Measurements from ENCODE around the gene INTS3. TPM values are rescaled to one million over a fixed set of nuclear protein-coding genes. Genes with fewer than 3 reads are reported as not detected.

The INTS3 gene
- total RNA-seq, 1 experiment from 2014 or later, result 66.8 TPM

DNA sequence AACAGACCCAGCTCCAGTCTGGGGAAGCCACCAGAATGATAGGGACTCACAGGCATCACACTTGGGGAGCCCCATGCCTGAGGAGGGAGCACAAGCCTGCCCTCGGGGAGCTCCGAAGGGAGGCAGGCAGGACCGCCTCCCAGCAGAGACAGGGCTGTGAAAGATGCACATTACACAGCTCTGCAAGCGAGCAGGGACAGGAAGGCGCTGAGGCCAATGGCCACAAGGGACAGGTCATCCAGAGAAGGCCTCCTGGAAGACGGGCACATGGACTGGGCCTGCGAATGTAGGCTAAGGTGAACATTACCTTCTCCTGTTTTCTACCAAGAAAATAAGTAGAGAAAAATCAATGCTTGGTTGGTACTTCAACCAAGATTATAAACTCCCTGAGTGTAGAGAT is 45.1 kb upstream of the INTS3 start (continued):
- TF ChIP-seq, protein P1, sequence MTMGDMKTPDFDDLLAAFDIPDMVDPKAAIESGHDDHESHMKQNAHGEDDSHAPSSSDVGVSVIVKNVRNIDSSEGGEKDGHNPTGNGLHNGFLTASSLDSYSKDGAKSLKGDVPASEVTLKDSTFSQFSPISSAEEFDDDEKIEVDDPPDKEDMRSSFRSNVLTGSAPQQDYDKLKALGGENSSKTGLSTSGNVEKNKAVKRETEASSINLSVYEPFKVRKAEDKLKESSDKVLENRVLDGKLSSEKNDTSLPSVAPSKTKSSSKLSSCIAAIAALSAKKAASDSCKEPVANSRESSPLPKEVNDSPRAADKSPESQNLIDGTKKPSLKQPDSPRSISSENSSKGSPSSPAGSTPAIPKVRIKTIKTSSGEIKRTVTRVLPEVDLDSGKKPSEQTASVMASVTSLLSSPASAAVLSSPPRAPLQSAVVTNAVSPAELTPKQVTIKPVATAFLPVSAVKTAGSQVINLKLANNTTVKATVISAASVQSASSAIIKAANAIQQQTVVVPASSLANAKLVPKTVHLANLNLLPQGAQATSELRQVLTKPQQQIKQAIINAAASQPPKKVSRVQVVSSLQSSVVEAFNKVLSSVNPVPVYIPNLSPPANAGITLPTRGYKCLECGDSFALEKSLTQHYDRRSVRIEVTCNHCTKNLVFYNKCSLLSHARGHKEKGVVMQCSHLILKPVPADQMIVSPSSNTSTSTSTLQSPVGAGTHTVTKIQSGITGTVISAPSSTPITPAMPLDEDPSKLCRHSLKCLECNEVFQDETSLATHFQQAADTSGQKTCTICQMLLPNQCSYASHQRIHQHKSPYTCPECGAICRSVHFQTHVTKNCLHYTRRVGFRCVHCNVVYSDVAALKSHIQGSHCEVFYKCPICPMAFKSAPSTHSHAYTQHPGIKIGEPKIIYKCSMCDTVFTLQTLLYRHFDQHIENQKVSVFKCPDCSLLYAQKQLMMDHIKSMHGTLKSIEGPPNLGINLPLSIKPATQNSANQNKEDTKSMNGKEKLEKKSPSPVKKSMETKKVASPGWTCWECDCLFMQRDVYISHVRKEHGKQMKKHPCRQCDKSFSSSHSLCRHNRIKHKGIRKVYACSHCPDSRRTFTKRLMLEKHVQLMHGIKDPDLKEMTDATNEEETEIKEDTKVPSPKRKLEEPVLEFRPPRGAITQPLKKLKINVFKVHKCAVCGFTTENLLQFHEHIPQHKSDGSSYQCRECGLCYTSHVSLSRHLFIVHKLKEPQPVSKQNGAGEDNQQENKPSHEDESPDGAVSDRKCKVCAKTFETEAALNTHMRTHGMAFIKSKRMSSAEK (CRISPR knock-in tag; IDR thresholded peaks at IDR 0.05; ENCODE audit: borderline replicate concordance), result no peak
- no peak for TF ChIP-seq NR3C1 (CRISPR knock-in tag; conservative IDR thresholded peaks at IDR 0.05; ENCODE audit: low read depth)

DNA sequence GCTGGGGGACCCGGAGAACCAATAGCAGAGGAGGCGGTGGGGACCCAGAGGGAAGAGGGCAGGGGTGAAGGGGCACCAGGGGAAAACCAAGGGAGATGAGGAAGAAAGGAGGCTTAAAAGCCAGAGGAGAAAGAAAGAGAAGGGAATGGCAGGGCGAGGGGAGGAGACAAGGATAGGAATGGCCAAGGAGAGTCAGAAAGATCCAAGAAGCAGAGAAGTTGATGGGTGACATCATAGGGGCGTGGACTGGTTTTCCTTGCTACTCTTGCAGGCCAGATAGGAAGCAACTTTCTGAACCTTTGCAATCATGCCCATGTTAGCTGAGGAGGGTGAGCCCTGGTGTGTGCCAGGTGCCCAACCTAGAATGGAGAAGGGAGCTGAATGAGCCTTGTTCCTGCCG is 44.0 kb upstream of the INTS3 start:
- Mint-ChIP-seq H3K27ac (peak overlapping the region; percentile 76), H3K27me3 (ENCODE audit: low read depth) (peaks cover 12% of the 10 kb centered on the region), H3K4me3 (no peak overlapping the region), H3K4me1 (peaks cover 11% of the 10 kb centered on the region), H3K36me3 (peaks cover 12% of the 10 kb centered on the region), H3K9me3 (no peaks in the 10 kb centered on the region)
- POLR2A ChIA-PET, result interaction anchor here (0.7 kb wide), 1 partner anchor 32 kb away, joined by 4 read pairs; no protein-coding TSS in a partner anchor
- DNase-seq (ENCODE audit: low spot score), result no peak
- TF ChIP-seq ZNF138 (CRISPR knock-in tag; conservative IDR thresholded peaks at IDR 0.05) (no peak), TP53 (CRISPR knock-in tag; IDR thresholded peaks at IDR 0.05) (no peak), SMAD4 (CRISPR knock-in tag; IDR thresholded peaks at IDR 0.05) (no peak), EMX1 (CRISPR knock-in tag; IDR thresholded peaks at IDR 0.05) (no peak), FOXJ3 (CRISPR knock-in tag; IDR thresholded peaks at IDR 0.05; ENCODE audit: borderline replicate concordance) (no peak), GABPB1 (CRISPR knock-in tag; IDR thresholded peaks at IDR 0.05) (no peak), ZNF263 (CRISPR knock-in tag; IDR thresholded peaks at IDR 0.05; ENCODE audit: low read depth) (no peak), NFE2L1 (CRISPR knock-in tag; IDR thresholded peaks at IDR 0.05) (no peak), SP1 (CRISPR knock-in tag; conservative IDR thresholded peaks at IDR 0.05) (no peak), JUN (CRISPR knock-in tag; IDR thresholded peaks at IDR 0.05) (no peak), GRHL2 (CRISPR knock-in tag; IDR thresholded peaks at IDR 0.05; ENCODE audit: insufficient replicate concordance, severe bottlenecking) (no peak), TEAD1 (CRISPR knock-in tag; IDR thresholded peaks at IDR 0.05) (no peak), PRRX2 (CRISPR knock-in tag; IDR thresholded peaks at IDR 0.05) (no peak)
- TF ChIP-seq, protein P2, sequence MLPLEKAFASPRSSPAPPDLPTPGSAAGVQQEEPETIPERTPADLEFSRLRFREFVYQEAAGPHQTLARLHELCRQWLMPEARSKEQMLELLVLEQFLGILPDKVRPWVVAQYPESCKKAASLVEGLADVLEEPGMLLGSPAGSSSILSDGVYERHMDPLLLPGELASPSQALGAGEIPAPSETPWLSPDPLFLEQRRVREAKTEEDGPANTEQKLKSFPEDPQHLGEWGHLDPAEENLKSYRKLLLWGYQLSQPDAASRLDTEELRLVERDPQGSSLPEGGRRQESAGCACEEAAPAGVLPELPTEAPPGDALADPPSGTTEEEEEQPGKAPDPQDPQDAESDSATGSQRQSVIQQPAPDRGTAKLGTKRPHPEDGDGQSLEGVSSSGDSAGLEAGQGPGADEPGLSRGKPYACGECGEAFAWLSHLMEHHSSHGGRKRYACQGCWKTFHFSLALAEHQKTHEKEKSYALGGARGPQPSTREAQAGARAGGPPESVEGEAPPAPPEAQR (CRISPR knock-in tag; IDR thresholded peaks at IDR 0.05), result no peak
- TF ChIP-seq, protein P3, sequence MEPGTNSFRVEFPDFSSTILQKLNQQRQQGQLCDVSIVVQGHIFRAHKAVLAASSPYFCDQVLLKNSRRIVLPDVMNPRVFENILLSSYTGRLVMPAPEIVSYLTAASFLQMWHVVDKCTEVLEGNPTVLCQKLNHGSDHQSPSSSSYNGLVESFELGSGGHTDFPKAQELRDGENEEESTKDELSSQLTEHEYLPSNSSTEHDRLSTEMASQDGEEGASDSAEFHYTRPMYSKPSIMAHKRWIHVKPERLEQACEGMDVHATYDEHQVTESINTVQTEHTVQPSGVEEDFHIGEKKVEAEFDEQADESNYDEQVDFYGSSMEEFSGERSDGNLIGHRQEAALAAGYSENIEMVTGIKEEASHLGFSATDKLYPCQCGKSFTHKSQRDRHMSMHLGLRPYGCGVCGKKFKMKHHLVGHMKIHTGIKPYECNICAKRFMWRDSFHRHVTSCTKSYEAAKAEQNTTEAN (CRISPR knock-in tag; IDR thresholded peaks at IDR 0.05), result no peak
- TF ChIP-seq, protein P4, sequence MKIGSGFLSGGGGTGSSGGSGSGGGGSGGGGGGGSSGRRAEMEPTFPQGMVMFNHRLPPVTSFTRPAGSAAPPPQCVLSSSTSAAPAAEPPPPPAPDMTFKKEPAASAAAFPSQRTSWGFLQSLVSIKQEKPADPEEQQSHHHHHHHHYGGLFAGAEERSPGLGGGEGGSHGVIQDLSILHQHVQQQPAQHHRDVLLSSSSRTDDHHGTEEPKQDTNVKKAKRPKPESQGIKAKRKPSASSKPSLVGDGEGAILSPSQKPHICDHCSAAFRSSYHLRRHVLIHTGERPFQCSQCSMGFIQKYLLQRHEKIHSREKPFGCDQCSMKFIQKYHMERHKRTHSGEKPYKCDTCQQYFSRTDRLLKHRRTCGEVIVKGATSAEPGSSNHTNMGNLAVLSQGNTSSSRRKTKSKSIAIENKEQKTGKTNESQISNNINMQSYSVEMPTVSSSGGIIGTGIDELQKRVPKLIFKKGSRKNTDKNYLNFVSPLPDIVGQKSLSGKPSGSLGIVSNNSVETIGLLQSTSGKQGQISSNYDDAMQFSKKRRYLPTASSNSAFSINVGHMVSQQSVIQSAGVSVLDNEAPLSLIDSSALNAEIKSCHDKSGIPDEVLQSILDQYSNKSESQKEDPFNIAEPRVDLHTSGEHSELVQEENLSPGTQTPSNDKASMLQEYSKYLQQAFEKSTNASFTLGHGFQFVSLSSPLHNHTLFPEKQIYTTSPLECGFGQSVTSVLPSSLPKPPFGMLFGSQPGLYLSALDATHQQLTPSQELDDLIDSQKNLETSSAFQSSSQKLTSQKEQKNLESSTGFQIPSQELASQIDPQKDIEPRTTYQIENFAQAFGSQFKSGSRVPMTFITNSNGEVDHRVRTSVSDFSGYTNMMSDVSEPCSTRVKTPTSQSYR (CRISPR knock-in tag; IDR thresholded peaks at IDR 0.05), result no peak
- TF ChIP-seq, protein P5, sequence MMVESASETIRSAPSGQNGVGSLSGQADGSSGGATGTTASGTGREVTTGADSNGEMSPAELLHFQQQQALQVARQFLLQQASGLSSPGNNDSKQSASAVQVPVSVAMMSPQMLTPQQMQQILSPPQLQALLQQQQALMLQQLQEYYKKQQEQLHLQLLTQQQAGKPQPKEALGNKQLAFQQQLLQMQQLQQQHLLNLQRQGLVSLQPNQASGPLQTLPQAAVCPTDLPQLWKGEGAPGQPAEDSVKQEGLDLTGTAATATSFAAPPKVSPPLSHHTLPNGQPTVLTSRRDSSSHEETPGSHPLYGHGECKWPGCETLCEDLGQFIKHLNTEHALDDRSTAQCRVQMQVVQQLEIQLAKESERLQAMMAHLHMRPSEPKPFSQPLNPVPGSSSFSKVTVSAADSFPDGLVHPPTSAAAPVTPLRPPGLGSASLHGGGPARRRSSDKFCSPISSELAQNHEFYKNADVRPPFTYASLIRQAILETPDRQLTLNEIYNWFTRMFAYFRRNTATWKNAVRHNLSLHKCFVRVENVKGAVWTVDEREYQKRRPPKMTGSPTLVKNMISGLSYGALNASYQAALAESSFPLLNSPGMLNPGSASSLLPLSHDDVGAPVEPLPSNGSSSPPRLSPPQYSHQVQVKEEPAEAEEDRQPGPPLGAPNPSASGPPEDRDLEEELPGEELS (CRISPR knock-in tag; IDR thresholded peaks at IDR 0.05), result no peak
- TF ChIP-seq, protein P6, sequence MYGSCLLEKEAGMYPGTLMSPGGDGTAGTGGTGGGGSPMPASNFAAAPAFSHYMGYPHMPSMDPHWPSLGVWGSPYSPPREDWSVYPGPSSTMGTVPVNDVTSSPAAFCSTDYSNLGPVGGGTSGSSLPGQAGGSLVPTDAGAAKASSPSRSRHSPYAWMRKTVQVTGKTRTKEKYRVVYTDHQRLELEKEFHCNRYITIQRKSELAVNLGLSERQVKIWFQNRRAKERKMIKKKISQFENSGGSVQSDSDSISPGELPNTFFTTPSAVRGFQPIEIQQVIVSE (CRISPR knock-in tag; IDR thresholded peaks at IDR 0.05; ENCODE audit: borderline replicate concordance), result no peak
- TF ChIP-seq, protein P7, sequence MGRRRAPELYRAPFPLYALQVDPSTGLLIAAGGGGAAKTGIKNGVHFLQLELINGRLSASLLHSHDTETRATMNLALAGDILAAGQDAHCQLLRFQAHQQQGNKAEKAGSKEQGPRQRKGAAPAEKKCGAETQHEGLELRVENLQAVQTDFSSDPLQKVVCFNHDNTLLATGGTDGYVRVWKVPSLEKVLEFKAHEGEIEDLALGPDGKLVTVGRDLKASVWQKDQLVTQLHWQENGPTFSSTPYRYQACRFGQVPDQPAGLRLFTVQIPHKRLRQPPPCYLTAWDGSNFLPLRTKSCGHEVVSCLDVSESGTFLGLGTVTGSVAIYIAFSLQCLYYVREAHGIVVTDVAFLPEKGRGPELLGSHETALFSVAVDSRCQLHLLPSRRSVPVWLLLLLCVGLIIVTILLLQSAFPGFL (CRISPR knock-in tag; IDR thresholded peaks at IDR 0.05; ENCODE audit: borderline replicate concordance), result no peak
- CTCF ChIA-PET, result interaction anchor here (0.6 kb wide), 1 partner anchor 39 kb away, joined by 3 read pairs; no protein-coding TSS in a partner anchor
- no peak for ATAC-seq
